C1 segment of cervical spinal cord (tissue), 14 donors: Measurements from ENCODE around the gene CD180.

Experiments
- DNase-seq, 14 donors: peaks; one replicate each; lab custom pipeline; 2025; lab: John Stamatoyannopoulos, UW

CD180 gene

GRCh38 chr5:67163231-67163756, 33.3 kb downstream of the CD180 start:
- no peak for DNase-seq

- no peak for DNase-seq
Measured at GRCh38 chr5:67161767-67162166, 34.8 kb downstream of the CD180 start.

GRCh38 chr5:67160985-67161384, 35.6 kb downstream of the CD180 start:
- no peak for DNase-seq

GRCh38 chr5:67160272-67160671, 36.3 kb downstream of the CD180 start:
- no peak for DNase-seq

- peak in 2 of 14 donors; percentile 3 to 17 for DNase-seq
Measured at GRCh38 chr5:67156976-67157583, 39.5 kb downstream of the CD180 start.

GRCh38 chr5:67154556-67155206, 41.9 kb downstream of the CD180 start:
- peak in 1 of 14 donors; percentile 10 for DNase-seq

- no peak for DNase-seq
Measured at GRCh38 chr5:67153292-67153691, 43.3 kb downstream of the CD180 start.

- no peak for DNase-seq
Measured at GRCh38 chr5:67152400-67152799, 44.2 kb downstream of the CD180 start.

- peak in 1 of 14 donors; percentile 6 for DNase-seq
Measured at GRCh38 chr5:67149951-67150523, 46.6 kb downstream of the CD180 start.

GRCh38 chr5:67149057-67149950, 47.3 kb downstream of the CD180 start:
- DNase-seq, result no peak

- no peak for DNase-seq
Measured at GRCh38 chr5:67147760-67148159, 48.8 kb downstream of the CD180 start.

- no peak for DNase-seq
Measured at GRCh38 chr5:67146981-67147380, 49.6 kb downstream of the CD180 start.

GRCh38 chr5:67146574-67146973, 50.0 kb downstream of the CD180 start:
- DNase-seq, result no peak

GRCh38 chr5:67144183-67144639, 52.4 kb downstream of the CD180 start:
- no peak for DNase-seq

GRCh38 chr5:67143549-67143948, 53.0 kb downstream of the CD180 start:
- no peak for DNase-seq

GRCh38 chr5:67142816-67143215, 53.8 kb downstream of the CD180 start:
- DNase-seq, result no peak

- no peak for DNase-seq
Measured at GRCh38 chr5:67141644-67142043, 55.0 kb downstream of the CD180 start.

GRCh38 chr5:67140413-67140812, 56.2 kb downstream of the CD180 start:
- no peak for DNase-seq

GRCh38 chr5:67139030-67139429, 57.6 kb downstream of the CD180 start:
- no peak for DNase-seq

- no peak for DNase-seq
Measured at GRCh38 chr5:67135381-67135984, 61.1 kb downstream of the CD180 start.

- DNase-seq, result no peak
Measured at GRCh38 chr5:67133776-67134175, 62.8 kb downstream of the CD180 start.
